ENCODE measurements around the gene ZEB1.

ZEB1 gene

DNA sequence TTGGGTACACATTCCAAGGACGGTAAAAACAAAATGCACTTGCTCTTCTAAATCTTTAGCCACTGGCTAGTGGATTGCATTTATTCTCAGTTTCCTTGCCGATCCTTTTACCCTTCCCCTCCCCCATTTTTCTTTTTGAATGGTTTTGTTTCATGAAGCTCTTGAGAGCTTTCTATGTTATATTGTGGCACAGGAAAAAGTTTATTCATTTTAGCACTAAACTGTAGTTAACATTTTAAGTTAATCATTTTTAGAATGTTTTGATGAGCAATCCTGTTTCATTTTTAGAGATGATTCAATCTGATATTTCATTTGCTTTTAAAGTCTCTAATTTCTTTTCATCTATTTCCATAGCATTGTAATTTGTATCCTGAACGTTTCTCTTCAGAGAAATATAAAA, 24.0 kb downstream of the ZEB1 start:
- no peaks in the 10 kb centered on the region for H3K9me3 ChIP-seq (ENCODE audit: severe bottlenecking)
- H3K27ac ChIP-seq (ENCODE audit: poor library complexity, severe bottlenecking): no peak overlapping the region
- no peaks in the 10 kb centered on the region for H3K36me3 ChIP-seq (ENCODE audit: low read depth)
- H3K4me3 ChIP-seq (ENCODE audit: severe bottlenecking): no peak overlapping the region
- TF ChIP-seq, protein P1, sequence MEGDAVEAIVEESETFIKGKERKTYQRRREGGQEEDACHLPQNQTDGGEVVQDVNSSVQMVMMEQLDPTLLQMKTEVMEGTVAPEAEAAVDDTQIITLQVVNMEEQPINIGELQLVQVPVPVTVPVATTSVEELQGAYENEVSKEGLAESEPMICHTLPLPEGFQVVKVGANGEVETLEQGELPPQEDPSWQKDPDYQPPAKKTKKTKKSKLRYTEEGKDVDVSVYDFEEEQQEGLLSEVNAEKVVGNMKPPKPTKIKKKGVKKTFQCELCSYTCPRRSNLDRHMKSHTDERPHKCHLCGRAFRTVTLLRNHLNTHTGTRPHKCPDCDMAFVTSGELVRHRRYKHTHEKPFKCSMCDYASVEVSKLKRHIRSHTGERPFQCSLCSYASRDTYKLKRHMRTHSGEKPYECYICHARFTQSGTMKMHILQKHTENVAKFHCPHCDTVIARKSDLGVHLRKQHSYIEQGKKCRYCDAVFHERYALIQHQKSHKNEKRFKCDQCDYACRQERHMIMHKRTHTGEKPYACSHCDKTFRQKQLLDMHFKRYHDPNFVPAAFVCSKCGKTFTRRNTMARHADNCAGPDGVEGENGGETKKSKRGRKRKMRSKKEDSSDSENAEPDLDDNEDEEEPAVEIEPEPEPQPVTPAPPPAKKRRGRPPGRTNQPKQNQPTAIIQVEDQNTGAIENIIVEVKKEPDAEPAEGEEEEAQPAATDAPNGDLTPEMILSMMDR (IDR thresholded peaks at IDR 0.05; ENCODE audit: poor library complexity, severe bottlenecking): no peak
- DNase-seq (ENCODE audit: low spot score): no peak
- H3K4me1 ChIP-seq (ENCODE audit: insufficient read depth, poor library complexity, severe bottlenecking): no peaks in the 10 kb centered on the region
- ATAC-seq (ENCODE audit: low read depth): no peak
- peaks cover 11% of the 10 kb centered on the region for H3K27me3 ChIP-seq (ENCODE audit: insufficient read depth, poor library complexity, severe bottlenecking)

DNA sequence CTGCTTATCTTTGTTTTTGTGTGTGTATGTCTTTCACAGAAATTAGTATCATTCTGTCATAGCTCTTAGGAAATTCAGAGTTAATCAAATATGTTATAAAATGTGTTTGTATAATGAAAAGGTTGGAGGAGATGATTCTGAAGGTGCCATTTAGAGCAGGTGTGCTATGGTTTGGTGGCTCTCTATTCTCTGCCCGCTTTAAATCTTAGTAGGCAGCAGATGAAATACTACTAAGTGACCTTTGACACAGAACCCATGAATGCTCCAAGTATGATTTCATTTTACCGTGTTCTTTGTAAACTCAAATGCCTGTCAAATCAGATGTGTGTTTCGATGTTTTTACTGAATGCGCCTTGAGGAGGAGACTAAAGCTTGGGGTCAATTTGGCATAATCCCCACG, 24.5 kb downstream of the ZEB1 start:
- no peaks in the 10 kb centered on the region for H3K4me1 ChIP-seq (ENCODE audit: insufficient read depth, poor library complexity, severe bottlenecking)
- no peak overlapping the region for H3K27ac ChIP-seq (ENCODE audit: poor library complexity, severe bottlenecking)
- no peak for DNase-seq (ENCODE audit: low spot score)
- H3K27me3 ChIP-seq (ENCODE audit: insufficient read depth, poor library complexity, severe bottlenecking): peaks cover 11% of the 10 kb centered on the region
- no peaks in the 10 kb centered on the region for H3K9me3 ChIP-seq (ENCODE audit: severe bottlenecking)
- TF ChIP-seq, protein P1 (IDR thresholded peaks at IDR 0.05; ENCODE audit: poor library complexity, severe bottlenecking): no peak
- no peaks in the 10 kb centered on the region for H3K36me3 ChIP-seq (ENCODE audit: low read depth)
- no peak overlapping the region for H3K4me3 ChIP-seq (ENCODE audit: severe bottlenecking)
- ATAC-seq (ENCODE audit: low read depth): no peak

DNA sequence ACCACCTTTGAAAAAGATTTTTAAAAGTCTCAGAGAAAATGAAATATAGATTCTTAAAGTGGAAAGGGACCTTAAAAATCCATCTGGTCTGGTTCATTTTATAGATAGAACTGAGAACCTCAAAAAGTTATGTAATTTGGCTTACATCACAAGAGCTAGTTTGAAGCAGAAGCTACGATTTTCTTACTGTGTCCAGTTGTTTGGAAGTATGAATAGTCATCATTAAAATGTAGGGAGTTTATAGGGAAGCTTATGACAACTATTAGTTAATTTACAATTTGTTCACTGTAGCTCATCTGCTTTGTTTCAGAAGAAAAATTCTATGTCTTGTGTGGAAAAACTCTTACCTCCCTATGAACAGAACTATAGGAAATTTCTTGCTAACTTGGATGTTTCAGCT, 26.9 kb downstream of the ZEB1 start:
- peaks cover 11% of the 10 kb centered on the region for H3K27me3 ChIP-seq (ENCODE audit: insufficient read depth, poor library complexity, severe bottlenecking)
- TF ChIP-seq, protein P1 (IDR thresholded peaks at IDR 0.05; ENCODE audit: poor library complexity, severe bottlenecking): no peak
- no peaks in the 10 kb centered on the region for H3K4me1 ChIP-seq (ENCODE audit: insufficient read depth, poor library complexity, severe bottlenecking)
- DNase-seq (ENCODE audit: low spot score) (no peak), ATAC-seq (ENCODE audit: low read depth) (no peak)
- no peaks in the 10 kb centered on the region for H3K9me3 ChIP-seq (ENCODE audit: severe bottlenecking)
- no peak overlapping the region for H3K27ac ChIP-seq (ENCODE audit: poor library complexity, severe bottlenecking)
- no peak overlapping the region for H3K4me3 ChIP-seq (ENCODE audit: severe bottlenecking)
- no peaks in the 10 kb centered on the region for H3K36me3 ChIP-seq (ENCODE audit: low read depth)

DNA sequence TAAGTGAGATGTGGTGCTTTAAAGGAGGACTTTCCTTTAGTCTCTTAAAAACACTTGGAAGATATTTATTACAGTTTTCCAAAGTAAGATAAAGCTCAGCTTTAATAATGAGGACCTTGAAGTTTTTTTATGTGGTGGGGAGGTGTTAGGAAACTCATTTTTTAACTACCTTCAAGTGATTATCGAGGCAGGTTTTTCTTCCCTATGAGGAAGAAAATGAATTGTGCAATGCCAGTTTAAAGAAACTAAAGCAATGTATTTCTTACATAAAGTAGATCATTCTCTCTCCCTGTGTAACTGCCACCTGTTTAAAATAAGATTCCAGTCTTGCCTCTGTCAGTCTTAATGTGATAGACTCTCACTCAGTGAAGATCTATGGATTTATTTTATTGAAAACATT, 27.9 kb downstream of the ZEB1 start:
- H3K36me3 ChIP-seq (ENCODE audit: low read depth): no peaks in the 10 kb centered on the region
- H3K27ac ChIP-seq (ENCODE audit: poor library complexity, severe bottlenecking): no peak overlapping the region
- no peaks in the 10 kb centered on the region for H3K9me3 ChIP-seq (ENCODE audit: severe bottlenecking)
- peaks cover 11% of the 10 kb centered on the region for H3K27me3 ChIP-seq (ENCODE audit: insufficient read depth, poor library complexity, severe bottlenecking)
- TF ChIP-seq, protein P1 (IDR thresholded peaks at IDR 0.05; ENCODE audit: poor library complexity, severe bottlenecking): no peak
- no peaks in the 10 kb centered on the region for H3K4me1 ChIP-seq (ENCODE audit: insufficient read depth, poor library complexity, severe bottlenecking)
- no peak for ATAC-seq (ENCODE audit: low read depth)
- no peak for DNase-seq (ENCODE audit: low spot score)
- H3K4me3 ChIP-seq (ENCODE audit: severe bottlenecking): no peak overlapping the region

DNA sequence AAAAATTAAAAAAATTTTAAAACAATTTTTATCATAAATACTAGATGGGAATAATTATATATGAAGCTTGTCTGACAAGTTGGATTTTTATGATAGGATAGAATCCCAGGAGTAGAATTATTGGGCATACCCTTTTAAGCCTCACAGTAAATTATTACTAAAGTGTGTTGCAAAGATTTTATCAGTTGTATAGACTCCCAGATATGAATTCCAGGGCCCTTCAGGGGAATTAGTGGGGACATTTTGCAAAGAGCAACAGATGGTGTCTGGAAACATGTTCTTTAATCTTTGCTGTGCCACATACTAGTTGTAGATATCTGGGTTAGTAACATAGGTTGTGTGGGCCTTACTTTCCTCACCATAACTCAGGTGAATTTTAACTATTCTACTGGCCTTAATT, 28.7 kb downstream of the ZEB1 start:
- Histone ChIP-seq H3K9me3 (ENCODE audit: severe bottlenecking) (no peaks in the 10 kb centered on the region), H3K36me3 (ENCODE audit: low read depth) (no peaks in the 10 kb centered on the region), H3K27me3 (ENCODE audit: insufficient read depth, poor library complexity, severe bottlenecking) (peaks cover 11% of the 10 kb centered on the region), H3K4me1 (ENCODE audit: insufficient read depth, poor library complexity, severe bottlenecking) (no peaks in the 10 kb centered on the region), H3K27ac (ENCODE audit: poor library complexity, severe bottlenecking) (no peak overlapping the region), H3K4me3 (ENCODE audit: severe bottlenecking) (no peak overlapping the region)
- ATAC-seq (ENCODE audit: low read depth) (no peak), DNase-seq (ENCODE audit: low spot score) (no peak)
- TF ChIP-seq, protein P1 (IDR thresholded peaks at IDR 0.05; ENCODE audit: poor library complexity, severe bottlenecking): no peak

Data from RWPE2 (cell line).